ENCODE results near the gene PBX4. TPM values are rescaled to one million over a fixed set of nuclear protein-coding genes. Genes with fewer than 3 reads are reported as not detected.

Gene PBX4
- total and polyA plus RNA-seq, 7 donors, result 0.49 to 6.1 (median 1.9) TPM; not detected in 3

DNA sequence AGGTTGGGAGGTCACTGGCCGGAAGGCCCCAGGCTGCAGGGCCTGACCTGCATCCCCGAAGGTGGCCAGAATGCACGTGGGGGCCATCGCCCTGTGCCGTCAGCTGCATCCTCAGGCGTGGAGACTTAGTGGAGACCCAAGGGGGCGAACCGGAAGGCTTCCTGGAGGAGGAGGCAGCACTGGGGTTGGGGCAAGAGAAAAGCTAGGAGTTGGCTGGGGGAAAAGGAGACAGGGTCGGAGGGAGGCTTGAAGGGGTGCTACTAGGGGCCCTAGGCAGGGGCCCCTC is 91.2 kb downstream of the PBX4 start:
- no peaks in the 10 kb centered on the region for H3K27me3 ChIP-seq
- peaks cover 0 to 22% (median 17%) of the 10 kb centered on the region in 4 donors for H3K4me1 ChIP-seq
- peaks cover 0 to 44% (median 8%) of the 10 kb centered on the region in 4 donors for H3K36me3 ChIP-seq
- 96% methylated on average over 9 of the region's 9 CpGs for WGBS, 2 donors
- intact Hi-C loops (cut with DNase I), result no loop called here
- DNase-seq, result no peak
- TF ChIP-seq, protein P1, sequence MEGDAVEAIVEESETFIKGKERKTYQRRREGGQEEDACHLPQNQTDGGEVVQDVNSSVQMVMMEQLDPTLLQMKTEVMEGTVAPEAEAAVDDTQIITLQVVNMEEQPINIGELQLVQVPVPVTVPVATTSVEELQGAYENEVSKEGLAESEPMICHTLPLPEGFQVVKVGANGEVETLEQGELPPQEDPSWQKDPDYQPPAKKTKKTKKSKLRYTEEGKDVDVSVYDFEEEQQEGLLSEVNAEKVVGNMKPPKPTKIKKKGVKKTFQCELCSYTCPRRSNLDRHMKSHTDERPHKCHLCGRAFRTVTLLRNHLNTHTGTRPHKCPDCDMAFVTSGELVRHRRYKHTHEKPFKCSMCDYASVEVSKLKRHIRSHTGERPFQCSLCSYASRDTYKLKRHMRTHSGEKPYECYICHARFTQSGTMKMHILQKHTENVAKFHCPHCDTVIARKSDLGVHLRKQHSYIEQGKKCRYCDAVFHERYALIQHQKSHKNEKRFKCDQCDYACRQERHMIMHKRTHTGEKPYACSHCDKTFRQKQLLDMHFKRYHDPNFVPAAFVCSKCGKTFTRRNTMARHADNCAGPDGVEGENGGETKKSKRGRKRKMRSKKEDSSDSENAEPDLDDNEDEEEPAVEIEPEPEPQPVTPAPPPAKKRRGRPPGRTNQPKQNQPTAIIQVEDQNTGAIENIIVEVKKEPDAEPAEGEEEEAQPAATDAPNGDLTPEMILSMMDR (IDR thresholded peaks at IDR 0.05), result no peak
- TF ChIP-seq POLR2AphosphoS5 (IDR thresholded peaks at IDR 0.05) (no peak), EP300 (IDR thresholded peaks at IDR 0.05) (no peak), POLR2A (IDR thresholded peaks at IDR 0.05) (no peak)
- H3K27ac ChIP-seq, result no peak overlapping the region
- H3K4me3 ChIP-seq, result no peak overlapping the region
- H3K9me3 ChIP-seq, result no peaks in the 10 kb centered on the region

DNA sequence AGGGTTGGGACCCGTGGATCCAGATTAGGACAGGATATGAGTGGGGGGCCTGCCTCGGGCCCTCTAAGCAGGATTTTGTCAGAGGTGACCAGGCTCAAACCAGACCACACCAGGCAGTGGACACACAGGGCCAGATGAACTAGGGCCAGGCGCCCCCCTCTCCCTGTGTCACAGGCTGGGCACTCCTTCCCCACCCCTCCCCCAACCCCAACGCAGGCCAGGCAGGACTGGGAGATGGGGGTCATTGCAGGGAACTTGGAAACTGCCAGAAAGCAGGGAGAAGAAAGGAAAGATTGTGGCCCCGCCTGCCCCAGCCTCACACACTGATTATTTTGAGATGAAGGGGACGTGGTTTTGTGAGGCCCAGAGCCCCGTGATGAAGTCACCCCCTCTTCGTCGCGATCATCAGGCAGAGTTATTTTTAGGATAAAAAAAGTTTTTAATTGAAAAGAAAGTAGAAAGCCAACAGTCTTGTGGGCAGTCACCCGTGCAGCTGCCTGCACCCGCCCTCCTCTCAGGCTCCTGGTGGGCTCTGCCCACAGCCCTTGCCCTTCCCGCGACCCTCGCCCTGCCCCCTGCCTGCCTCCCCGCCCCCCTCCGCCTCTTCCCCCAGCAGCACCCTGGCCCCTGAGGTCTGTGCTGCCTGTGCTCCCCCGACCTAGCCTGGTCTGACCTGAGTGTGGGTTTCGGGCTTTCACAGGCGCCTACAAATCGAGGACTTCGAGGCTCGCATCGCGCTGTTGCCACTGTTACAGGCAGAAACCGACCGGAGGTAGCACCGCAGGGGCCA is 91.7 kb downstream of the PBX4 start:
- 80 to 91% methylated on average over 28 of the region's 28 CpGs for WGBS, 2 donors
- Histone ChIP-seq H3K4me3 (no peak overlapping the region), H3K27ac (no peak overlapping the region), H3K9me3 (no peaks in the 10 kb centered on the region), H3K27me3 (no peaks in the 10 kb centered on the region), H3K4me1 (peaks cover 0 to 17% (median 13%) of the 10 kb centered on the region in 4 donors), H3K36me3 (peaks cover 0 to 47% (median 8%) of the 10 kb centered on the region in 4 donors)
- no peak for TF ChIP-seq POLR2A (IDR thresholded peaks at IDR 0.05)
- no peak for TF ChIP-seq POLR2AphosphoS5 (IDR thresholded peaks at IDR 0.05)
- TF ChIP-seq, protein P1 (IDR thresholded peaks at IDR 0.05), result no peak
- no peak for TF ChIP-seq EP300 (IDR thresholded peaks at IDR 0.05)
- intact Hi-C loops (cut with DNase I), result no loop called here
- DNase-seq, result no peak

DNA sequence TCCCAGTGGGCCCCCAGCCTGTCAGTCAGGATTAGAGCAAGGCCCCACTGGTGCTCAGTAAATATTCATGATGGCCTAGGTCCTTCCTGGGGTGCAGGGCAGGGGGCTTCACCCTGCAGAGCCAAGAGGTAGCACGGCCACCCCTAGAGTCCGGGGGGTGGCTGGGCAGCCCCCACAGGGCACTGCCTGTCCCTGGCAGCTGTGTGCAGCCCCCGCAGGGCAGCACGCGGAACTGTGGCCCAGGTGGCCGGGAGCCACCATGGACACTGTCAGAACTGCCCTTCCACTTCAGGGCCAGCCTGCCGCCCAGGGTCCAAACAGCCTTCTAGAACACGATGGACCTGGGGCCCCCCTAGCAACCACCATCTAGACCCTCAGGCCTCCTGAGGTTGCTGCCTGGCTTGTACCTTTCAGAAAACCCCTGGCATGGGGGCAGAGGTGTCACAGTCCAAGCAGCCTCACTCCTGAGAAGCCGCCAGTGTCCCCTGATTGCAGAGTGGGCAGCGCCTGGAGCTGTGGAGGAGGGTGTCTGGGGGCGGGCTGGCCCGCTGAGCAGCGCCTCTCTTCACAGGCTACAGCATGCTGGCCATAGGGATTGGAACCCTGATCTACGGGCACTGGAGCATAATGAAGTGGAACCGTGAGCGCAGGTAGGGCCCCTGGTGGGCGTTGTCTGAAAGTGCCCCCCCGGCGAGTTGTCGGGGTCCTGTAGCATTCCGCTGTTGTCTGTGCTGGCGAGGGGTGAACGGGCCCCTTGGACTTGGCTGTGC is 92.7 kb downstream of the PBX4 start:
- no peak overlapping the region for H3K27ac ChIP-seq
- H3K27me3 ChIP-seq, result no peaks in the 10 kb centered on the region
- H3K4me1 ChIP-seq, result peaks cover 0 to 23% (median 14%) of the 10 kb centered on the region in 4 donors
- intact Hi-C loops (cut with DNase I), result no loop called here
- no peaks in the 10 kb centered on the region for H3K9me3 ChIP-seq
- H3K36me3 ChIP-seq, result peaks cover 0 to 51% (median 8%) of the 10 kb centered on the region in 4 donors
- TF ChIP-seq, protein P1 (IDR thresholded peaks at IDR 0.05), result no peak
- no peak for TF ChIP-seq POLR2A (IDR thresholded peaks at IDR 0.05)
- TF ChIP-seq POLR2AphosphoS5 (IDR thresholded peaks at IDR 0.05), result no peak
- TF ChIP-seq EP300 (IDR thresholded peaks at IDR 0.05), result no peak
- DNase-seq, result no peak
- WGBS, 2 donors, result 90 to 95% methylated on average over 23 of the region's 23 CpGs
- no peak overlapping the region for H3K4me3 ChIP-seq

DNA sequence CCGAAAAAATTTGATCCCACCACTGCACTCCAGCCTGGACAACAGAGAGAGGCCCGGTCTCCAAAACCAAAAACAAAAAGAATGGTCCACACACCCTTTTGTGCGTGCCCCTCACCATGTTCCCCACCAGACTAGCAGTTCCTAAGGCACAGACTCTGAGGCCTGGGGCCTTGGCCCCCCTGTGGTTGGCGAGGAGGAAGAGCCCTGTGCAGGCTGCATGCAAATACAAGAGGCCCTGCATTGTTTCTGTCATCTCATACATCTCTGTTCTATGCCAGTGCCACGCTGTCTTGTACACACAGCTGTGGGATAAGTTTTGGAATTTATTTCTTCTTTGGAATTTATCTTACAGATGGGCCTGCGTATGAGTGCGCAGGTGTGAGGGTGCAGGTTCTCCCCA is 94.4 kb downstream of the PBX4 start:
- intact Hi-C loops (cut with DNase I), result no loop called here
- H3K36me3 ChIP-seq, result peaks cover 0 to 68% (median 8%) of the 10 kb centered on the region in 4 donors

More for the DNA sequence above, 94.4 kb downstream of the PBX4 start:
- H3K27me3 ChIP-seq, result no peaks in the 10 kb centered on the region
- TF ChIP-seq POLR2AphosphoS5 (IDR thresholded peaks at IDR 0.05) (no peak), EP300 (IDR thresholded peaks at IDR 0.05) (no peak), POLR2A (IDR thresholded peaks at IDR 0.05) (no peak)
- TF ChIP-seq, protein P1 (IDR thresholded peaks at IDR 0.05), result no peak
- no peak overlapping the region for H3K27ac ChIP-seq
- H3K9me3 ChIP-seq, result no peaks in the 10 kb centered on the region
- DNase-seq, result no peak
- no peak overlapping the region for H3K4me3 ChIP-seq
- WGBS, 2 donors, result 86 to 91% methylated on average over 7 of the region's 7 CpGs
- peaks cover 0 to 26% (median 16%) of the 10 kb centered on the region in 4 donors for H3K4me1 ChIP-seq
